HG03378 (cell line): ENCODE measurements around the gene GBP7.
"Not testable (repeated sequence)": the region's sequence is repeated elsewhere in the genome, so short reads cannot be mapped to it uniquely, and the experiment has no call there.

ENCODE experiments used
- ATAC-seq: cut with Tn5 transposase; IDR thresholded peaks from one replicate; pipeline ENCODE4 v1.9.1; 2021; ENCODE audit warnings: mild to moderate bottlenecking, moderate library complexity; ENCODE audit not compliant: unreplicated experiment

The GBP7 gene

DNA sequence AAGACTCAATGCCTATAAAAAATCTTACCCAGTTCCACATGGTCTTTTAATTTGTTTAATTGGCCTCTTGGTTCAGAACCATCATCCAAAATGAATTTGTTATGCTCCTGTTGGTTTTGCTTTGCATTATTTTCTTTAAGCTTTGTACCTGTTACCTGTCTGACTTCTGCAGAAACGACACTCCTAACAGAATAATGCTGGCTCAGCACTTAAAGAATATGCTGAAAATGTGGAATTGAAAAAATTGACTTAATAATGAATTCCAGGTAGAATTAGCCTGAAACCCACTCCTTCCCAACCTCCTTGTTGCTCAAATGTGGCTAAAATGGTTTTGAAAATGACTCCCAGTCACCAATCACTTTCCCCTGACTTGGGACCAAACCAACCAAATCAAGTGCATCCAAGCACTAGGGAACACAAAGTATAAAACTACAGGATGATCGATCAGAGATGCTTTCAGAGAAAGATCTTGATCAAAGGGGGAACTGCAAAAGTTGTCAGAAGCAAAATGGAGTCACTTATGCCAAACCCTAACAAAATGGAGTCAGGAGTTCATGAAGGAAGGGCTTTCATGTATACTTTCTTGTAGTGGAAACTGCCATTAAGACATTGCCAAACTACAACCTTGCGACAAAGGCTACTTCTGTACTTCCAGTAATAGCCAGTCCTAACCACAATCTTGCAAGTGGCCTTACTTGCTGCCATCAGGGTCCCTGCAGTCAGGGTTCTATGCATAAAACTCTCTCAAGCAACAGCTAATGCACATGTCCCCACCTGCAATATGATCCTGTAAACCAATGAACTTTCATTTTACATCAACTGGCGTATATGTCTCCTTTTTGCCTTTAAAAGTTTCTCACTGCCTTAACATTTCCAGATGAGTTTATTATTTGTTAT lies 5.4 kb downstream of the GBP7 start:
- ATAC-seq: no peak

DNA sequence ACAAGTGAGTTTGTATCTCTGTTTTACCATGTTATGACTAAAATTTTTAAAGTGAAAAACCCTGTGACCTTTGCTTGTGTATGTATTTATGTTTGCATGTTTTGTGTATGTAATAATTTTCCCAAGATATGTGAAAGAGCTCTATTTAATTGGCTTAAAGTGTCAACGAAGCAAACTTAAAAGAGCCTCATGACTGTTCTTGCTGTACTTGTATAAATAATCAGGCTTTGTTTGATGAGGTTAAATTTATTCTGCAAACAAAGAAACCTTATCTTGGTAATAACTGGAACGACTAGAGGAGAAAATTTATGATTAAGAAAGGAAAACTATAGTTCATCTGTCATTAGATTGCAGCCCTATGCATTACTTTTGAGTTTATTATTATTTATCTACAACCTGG lies 6.6 kb downstream of the GBP7 start:
- ATAC-seq: no peak

DNA sequence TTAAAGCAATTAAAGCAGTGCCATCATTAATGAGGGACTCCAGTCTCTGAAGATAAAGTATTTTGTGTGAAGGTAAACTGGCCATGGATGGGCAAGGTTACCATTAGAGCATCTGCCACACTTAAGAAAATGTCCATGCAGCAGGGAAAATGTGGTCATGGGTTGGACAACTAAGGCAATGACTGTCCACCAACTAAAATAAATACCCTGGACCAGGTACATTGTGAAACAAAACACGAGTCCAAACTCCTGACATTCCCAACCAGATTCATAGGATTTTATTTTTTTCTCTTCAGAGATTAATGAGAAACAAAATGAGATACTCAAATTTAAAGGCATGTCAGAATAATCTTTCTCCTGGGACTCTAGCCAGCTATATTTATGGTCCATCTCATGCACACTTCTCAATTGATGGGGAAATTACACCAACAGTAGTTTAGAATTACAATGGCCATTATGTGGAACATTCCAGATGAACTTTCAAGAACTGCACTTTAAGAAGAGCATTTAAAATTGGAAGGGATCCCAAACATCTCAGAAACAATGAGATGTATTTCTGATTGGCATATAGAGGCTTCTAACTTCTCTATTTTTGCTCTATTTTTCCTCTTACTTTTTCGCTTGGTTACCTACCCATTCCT lies 8.1 kb downstream of the GBP7 start:
- no peak for ATAC-seq

DNA sequence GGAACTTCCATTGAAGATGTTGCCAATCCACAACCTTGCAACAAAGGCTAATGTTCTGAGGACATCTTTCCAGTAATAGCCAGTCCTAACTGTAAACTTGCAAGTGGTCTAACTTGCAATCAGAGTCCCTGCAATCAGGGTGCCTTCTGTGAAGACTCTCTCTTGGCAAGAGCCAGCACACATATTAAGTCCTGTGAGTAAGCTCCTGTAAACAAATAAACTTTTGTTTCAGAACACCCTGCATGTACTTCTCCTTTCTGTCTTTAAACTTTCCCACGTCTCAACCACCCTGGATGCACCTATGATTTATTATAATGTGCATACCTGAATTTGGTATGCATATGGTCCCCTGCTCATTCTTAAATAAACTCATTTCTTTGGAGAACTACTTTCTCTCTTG lies 9.1 kb downstream of the GBP7 start:
- no peak for ATAC-seq

DNA sequence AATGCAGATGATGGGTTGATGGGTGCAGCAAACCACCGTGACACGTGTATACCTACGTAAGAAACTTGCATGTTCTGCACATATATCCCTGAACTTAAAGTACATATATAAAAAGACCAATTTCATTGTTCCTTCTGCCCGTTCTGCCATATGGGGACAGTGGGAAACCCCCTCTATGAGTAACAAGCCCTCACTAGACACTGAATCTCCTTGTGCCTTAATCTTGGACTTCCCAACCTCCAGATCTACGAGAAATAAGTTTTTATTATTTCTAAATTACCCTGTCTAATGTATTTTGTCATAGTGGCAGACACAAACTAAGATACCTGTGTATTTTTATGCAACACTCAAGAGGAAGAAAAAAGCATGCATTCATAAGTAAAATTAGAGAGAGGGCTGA lies 10.0 kb downstream of the GBP7 start:
- no peak for ATAC-seq

DNA sequence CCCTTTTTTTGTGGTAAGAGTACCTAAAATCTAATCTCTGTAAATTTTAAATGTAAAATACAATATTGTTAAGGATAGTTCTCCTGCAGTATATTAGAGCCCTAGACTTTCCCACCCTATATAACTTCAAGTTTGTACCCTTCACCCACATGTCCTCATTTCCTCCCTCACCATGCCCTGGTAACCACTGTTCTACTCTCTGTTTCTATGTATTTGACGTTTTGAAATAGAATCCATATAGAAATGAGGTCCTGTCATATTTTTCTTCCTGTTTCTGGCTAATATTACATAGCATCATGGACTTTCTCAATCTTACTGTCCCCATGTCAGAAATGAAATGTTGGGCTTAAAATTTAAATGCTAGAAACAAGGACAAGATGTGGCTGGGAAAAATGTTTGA lies 24.8 kb downstream of the GBP7 start:
- no peak for ATAC-seq

DNA sequence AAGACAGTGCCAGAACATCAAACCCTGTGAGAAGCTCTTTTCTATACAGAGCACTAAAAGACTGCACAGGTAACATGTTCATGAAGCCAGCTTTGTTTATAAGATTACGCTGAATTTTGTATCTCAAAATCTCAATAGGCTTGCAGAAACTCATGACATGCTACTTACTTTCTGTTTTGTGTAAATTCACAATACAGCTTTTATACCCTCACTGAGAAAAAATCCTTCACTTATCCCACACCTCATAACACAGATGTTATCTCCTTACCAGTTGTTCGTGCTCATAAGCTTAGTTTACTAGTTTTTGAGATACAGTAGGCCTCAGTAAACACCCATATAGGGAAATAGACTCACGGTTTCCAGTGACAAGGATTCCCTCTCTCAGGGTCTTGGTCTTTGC lies 25.8 kb downstream of the GBP7 start:
- ATAC-seq: no peak

DNA sequence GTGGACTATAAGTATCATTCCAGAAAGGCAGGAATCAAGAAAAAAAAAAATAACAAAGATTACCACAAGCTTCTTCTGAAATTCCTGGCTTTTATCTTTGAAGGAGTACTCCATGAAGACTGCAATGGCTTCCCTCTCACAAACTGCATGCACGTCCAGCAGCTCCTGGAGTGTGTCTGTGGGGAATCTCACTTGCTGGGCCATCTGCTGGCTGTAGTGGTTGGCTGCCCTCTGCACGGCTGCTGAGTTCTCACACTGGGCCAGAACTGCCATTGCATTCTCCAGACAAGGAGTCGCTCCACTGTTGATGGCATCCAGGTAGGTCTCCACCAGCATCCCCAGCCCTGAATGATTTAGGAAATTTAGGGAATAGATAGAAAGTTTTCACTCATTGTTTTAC lies 26.6 kb downstream of the GBP7 start:
- ATAC-seq: no peak

DNA sequence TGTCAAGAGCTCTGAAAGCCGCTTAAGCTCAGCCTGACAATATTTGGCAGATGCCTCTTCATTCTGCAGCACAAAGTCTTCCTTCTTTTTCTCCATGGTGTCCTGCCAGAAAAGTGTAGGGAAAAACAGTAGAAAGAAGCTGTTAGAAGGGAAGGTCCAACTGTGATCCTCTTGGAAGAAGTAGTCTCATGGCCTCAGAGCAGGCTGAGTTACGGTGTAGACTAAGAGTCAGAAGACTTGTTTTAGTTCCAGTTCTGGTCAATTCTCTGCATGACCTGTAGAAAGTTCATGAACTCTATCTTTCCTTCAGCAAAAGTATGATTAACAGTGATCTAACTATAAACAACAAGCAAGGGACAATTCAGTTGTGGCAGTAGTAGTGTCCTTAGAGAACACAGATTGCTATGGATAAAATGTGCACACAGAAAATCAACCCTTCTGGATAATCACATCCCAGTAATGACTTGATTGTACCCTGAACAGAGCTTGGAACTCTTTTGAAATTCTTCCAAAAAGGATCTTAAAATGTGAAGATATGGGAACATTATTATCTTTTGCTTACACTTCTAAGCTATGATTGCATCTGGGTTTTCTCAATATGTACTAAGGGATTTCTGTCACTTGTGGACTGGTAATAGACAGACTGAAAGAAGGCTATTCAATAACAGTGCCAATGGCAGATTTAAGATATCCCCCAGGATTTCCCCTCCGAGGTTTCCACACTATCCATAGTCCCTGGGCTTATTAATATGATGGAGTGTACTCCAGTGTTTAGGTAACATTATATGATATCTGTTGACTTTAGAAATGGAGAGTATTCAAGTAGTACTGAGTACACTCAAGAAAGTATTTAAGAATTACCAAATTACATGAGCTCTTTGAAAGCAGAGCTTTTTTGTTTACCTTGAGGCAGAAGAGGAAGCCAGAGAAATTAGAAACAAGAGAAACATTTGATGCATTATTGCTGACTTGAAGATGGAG lies 27.8 kb downstream of the GBP7 start:
- ATAC-seq: no peak

DNA sequence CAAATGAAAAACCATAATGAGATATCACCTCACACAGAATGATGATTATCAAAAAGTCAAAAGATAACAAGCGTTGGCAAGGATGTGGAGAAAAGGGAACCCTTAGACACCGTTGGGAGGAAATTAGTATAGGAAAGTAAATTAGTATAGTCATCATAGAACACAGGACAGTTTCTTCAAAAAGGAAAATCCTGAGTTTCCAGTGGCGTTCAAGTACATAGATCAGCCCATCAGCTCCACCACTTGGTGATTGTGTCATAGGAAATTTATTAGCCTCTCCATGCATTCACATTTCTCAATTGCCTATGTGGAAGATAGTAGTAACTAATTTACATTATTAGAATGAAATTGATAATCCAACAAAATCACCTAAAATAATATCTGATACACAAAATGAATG lies 29.1 kb downstream of the GBP7 start:
- ATAC-seq: no peak

DNA sequence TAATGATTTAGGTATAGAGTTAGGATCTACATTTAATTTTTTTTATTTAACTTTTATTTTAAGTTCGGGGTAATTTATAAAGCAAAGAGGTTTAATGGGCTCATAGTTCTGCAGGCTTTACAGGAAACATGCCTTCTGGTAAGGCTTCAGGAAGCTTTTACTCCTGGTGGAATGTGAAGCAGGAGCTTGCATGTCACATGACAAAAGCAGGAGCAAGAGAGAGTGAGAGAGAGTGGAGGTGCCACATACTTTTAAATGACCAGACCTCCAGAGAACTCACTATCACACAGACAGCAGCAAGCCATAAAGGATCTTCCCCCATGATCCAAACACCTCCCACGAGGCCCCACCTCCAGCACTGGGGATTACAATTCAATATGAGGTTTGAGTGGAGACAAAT lies 32.3 kb downstream of the GBP7 start:
- ATAC-seq: no peak

DNA sequence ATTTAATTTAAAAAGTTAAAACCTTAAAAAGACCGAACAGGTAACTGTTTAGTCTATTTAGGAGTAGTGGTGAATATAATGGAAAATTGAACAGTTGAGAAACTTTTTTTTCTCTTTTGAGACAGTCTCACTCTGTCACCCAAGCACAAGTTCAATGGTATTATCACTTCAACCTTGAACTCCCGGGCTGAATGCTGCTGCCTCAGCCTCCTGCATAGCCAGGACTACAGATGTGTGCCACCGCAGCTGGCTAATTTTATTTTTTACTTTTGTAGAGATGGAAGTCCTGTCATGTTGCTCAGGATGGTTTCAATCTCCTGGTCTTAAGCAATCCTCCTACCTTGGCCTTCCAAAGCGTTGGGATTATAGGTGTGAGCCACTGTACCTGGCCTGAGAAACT lies 33.6 kb downstream of the GBP7 start:
- ATAC-seq: no peak

DNA sequence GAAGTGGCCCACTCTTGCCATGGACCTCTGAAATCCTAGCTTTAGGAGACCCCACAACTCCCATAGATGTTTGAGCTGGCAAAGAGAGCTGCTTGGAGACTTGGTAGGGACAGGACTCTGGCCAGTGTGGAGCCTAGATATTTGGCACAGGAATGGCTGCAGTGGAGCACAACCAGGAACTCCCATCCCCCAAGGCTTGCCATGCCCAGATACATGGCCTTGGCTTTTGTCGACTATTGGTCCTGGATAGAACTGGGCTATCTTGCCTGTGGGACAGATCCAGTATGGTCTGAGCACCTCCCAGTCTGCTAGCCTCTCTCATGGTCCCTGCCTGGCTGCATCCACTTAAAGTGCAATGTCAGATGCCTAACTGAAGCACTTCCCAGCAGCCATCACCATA lies 42.1 kb downstream of the GBP7 start:
- no peak for ATAC-seq

DNA sequence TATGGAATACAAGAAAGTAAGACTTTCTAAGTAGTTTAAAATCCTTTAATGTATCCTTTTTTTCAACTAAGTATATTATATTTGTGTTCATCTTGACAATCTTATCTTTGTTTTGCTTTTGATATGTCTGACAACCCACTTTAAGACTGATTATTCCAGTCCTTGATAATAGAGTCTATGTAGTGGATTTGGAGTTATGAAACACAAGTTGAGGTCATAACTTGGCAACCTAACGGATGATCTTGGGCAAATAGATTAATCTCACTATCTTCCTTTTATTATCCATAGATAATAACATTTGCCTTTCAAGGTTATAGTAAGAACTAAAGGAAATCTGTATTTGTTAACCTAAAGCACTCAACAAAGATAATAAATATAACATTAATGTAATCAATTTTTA lies 45.1 kb downstream of the GBP7 start:
- no peak for ATAC-seq

DNA sequence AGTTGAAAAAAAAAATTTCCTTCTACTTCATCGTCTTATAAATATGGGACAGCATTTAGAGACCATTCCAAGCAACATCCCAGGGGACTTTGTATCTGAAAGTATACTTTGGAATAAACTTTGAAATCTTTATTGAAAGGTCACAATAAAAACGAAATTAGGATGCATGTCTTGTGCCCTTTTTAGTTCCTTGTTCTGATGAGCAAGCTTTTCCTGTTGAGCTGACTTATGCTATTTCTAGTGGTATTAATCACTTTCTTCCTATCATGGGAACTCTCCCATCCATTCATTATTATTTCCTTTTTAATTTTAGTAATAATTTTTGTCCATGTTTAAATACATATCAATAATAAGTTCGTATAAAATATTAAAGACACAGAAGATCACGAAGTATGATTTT lies 45.9 kb downstream of the GBP7 start:
- ATAC-seq: no peak

DNA sequence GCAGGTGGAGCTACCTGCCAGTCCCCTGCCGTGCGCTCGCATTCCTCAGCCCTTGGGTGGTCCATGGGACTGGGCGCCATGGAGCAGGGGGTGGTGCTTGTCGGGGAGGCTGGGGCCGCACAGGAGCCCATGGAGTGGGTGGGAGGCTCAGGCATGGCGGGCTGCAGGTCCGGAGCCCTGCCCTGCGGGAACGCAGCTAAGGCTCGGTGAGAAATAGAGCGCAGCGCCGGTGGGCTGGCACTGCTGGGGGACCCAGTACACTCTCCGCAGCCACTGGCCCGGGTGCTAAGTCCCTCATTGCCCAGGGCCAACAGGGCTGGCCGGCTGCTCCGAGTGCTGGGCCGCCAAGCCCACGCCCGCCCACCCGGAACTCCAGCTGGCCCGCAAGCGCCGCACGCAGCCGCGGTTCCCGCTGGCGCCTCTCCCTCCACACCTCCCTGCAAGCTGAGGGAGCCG lies 47.8 kb downstream of the GBP7 start:
- not testable (repeated sequence) for ATAC-seq

DNA sequence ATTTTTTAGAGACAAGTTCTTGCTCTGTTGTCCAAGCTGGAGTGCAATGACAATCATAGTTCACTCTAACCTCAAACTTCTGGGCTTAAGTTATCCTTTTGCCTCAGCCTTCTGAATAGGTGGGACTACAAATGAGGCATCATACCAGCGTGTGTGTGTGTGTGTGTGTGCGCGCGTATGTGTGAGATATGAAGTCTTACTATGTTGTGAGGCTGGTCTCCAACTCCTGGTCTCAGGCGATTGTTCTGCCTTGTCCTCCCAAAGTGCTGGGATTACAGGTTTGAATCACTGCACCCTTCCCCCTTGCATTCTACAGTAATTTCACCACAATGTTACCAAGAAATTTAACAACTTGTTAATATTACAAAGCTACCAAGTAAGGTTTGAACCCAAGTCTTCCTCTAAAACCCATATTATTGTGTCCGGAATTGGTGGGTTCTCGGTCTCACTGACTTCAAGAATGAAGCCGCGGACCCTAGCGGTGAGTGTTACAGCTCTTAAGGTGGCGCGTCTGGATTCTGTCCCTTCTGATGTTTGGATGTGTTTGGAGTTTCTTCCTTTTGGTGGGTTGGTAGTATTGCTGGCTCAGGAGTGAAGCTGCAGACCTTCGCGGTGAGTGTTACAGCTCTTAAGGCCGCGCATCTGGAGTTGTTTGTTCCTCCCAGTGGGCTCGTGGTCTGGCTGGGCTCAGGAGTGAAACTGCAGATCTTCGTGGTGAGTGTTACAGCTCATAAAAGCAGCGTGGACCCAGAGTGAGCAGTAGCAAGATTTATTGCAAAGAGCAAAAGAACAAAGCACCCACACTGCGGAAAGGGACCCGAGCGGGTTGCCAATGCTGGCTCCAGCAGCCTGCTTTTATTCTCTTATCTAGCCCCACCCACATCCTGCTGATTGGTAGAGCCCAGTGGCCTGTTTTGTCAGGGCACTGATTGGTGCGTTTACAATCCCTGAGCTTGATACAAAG lies 48.9 kb downstream of the GBP7 start:
- not testable (repeated sequence) for ATAC-seq

DNA sequence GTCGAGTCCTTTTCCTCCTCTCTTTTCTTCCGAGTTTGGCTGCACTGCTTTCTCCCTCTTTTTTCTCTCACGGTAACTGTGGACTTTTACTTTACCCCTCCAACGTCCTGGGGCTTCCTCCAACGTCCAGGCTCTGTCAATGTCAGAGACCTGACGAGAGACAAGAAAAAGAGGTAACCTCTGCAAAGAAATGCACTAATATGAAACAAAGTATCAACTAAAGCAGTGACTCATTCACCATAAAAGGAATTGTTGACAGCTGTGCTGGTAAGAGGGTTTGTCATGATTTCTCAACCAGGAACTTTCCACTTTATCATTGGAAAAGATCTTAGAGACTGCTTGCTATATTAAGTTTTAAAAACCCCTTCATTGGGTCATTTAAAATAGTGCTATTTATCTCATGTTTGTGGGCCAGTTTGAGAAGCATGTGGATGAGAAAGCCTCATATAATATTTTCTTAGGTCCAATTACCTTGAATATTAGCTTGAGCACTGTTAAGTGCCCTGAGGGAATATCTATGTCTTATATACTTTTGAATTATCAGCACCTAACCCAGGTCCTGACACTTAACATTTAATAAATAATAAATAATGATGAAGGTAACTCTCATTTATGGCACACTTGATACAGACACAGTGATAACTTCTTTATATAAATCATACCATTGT lies 49.8 kb downstream of the GBP7 start, which contains the start of gene GBP2:
Gene GBP2 (minus strand): TSS at position 202 of the 668 bp plus-strand sequence. CDS start 4,148 bp downstream, outside the sequence.
- peak; percentile 90 for ATAC-seq

DNA sequence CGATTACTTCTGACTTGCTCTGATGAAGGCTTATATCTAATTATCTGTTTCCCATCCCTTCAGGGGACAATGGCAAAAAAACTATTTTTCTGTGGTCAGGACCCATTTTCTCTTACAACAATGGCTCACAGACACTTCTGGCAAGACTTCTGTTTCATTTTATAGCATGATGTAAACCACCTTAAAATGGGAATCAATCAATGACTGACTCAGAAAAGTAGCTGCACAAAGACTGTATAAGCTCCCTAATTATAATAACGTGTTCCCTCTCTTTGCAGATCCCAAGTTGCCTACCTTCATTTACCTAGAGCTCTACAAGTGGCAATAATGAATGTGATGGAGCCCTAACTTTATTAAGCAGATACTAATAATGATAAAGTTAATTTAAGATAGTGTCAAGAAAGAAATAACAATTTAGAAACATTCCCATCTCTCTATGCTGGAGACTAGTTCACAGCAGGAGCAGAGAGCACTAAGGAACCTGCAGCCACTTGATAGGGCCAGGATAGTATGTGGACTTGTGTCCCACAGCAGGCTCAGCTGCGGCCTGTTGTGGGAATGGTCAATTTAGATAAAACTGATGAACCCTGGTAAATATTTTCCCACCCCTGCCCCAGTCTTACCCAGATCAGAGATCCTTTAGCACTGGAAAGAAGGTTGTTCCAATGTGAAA lies 50.4 kb downstream of the GBP7 start:
- ATAC-seq: peak; percentile 6
